K562 (cell line): ENCODE data around the gene GRWD1. TPM values are rescaled to one million over a fixed set of nuclear protein-coding genes. Genes with fewer than 3 reads are reported as not detected.

Source experiments
- BCL6 ChIP-seq: fragments of 250-450 bp; sonication (Bioruptor Pico); IDR thresholded peaks from 2 replicates; pipeline ENCODE4 v1.4.0; 2020
- BRD4 ChIP-seq: fragments of 200-600 bp; sonication (generic); IDR thresholded peaks from 2 replicates; pipeline ENCODE4 v1.6.1; 2017; ENCODE audit warnings: inconsistent platforms
- CHD4 ChIP-seq: fragments of 200-600 bp; sonication (generic); IDR thresholded peaks from 3 replicates; pipeline ENCODE4 v1.6.1; 2012; ENCODE audit warnings: low read depth, mild to moderate bottlenecking, mixed read lengths, low read length, inconsistent platforms; ENCODE audit not compliant: insufficient read depth, insufficient replicate concordance, poor library complexity, severe bottlenecking
- KAT7 ChIP-seq: sonication (generic); formaldehyde crosslinking; IDR thresholded peaks from 2 replicates; pipeline ENCODE4 v1.8.0; 2022; ENCODE audit warnings: missing genetic modification reagents, mild to moderate bottlenecking, borderline replicate concordance
- POLR2G ChIP-seq: fragments of 200-400 bp; formaldehyde crosslinking; IDR thresholded peaks from 2 replicates; pipeline ENCODE4 v1.6.1; 2017; ENCODE audit warnings: low read depth, mild to moderate bottlenecking, antibody characterized with exemption, low read length, moderate library complexity
- PRPF4 ChIP-seq: fragments of 200-400 bp; formaldehyde crosslinking; IDR thresholded peaks from one replicate; pipeline ENCODE4 v1.6.1; 2017; ENCODE audit warnings: low read length, low read depth, mild to moderate bottlenecking; ENCODE audit not compliant: insufficient read depth, poor library complexity, severe bottlenecking
- RNF2 ChIP-seq: sonication (generic); IDR thresholded peaks from 2 replicates; pipeline ENCODE4 v1.6.1; 2016
- SLC30A9 ChIP-seq: fragments of 250-450 bp; sonication (Bioruptor Pico); IDR thresholded peaks from 2 replicates; pipeline ENCODE4 v1.8.0; 2022; ENCODE audit warnings: mild to moderate bottlenecking, moderate library complexity
- TCF7 ChIP-seq: sonication (generic); IDR thresholded peaks from 2 replicates; pipeline ENCODE4 v1.6.1; 2016; ENCODE audit warnings: antibody characterized with exemption, borderline replicate concordance
- XRCC4 ChIP-seq: IDR thresholded peaks from one replicate; pipeline ENCODE4 v1.6.1; 2011; ENCODE audit not compliant: insufficient read depth, insufficient read length; ENCODE audit errors: extremely low read depth
- polyA plus RNA-seq, 8 experiments: library from polyadenylated mRNA; depleted of rRNA in 4 of 8; stranded (reverse) in 5 of 8; unstranded in 3 of 8; fragments of >200 nt; fragmentation: Nextera tagmentation in 2 of 8; fragmentation: Illumina TruSeq in 1 of 8; extraction: Ambion mirVana in 2 of 8; extraction: Trizol in 1 of 8; gene quantifications; 2 replicates each; pipeline versions ENCODE4 v1.2.1 to v1.2.3, GENCODE V29; 2011 to 2014; ENCODE audit warnings: inconsistent platforms in 1 of 8, missing spikeins in 1 of 8
- total RNA-seq, 7 experiments: library from RNA; depleted of rRNA in 6 of 7; stranded (reverse); fragments of >200 nt in 6 of 7; fragmentation: Illumina TruSeq in 2 of 7; extraction: Trizol in 2 of 7; gene quantifications; 2 replicates each; pipeline versions ENCODE4 v1.2.1 to v1.2.3, GENCODE V29; 2011 to 2021; ENCODE audit warnings: low replicate concordance in 1 of 7
- TF ChIP-seq, protein P1 (sequence below), 2 experiments: fragments of 450-650 bp; conservative IDR thresholded peaks; 2 replicates each; pipeline ENCODE4 v1.6.1; 2017; ENCODE audit warnings: mild to moderate bottlenecking in 2 of 2, moderate library complexity in 2 of 2
- TF ChIP-seq, protein P2 (sequence below): fragments of 250-450 bp; sonication (Bioruptor Pico); IDR thresholded peaks from 2 replicates; pipeline ENCODE4 v1.5.0; 2022; ENCODE audit warnings: mild to moderate bottlenecking
- TF ChIP-seq, protein P3 (sequence below): sonication (generic); formaldehyde crosslinking; IDR thresholded peaks from 2 replicates; pipeline ENCODE4 v1.8.0; 2022; ENCODE audit warnings: mild to moderate bottlenecking, missing genetic modification reagents
- TF ChIP-seq, protein P4 (sequence below): fragments of 450-650 bp; IDR thresholded peaks from 2 replicates; pipeline ENCODE4 v1.6.1; 2016; ENCODE audit warnings: low read depth

The GRWD1 gene
- total and polyA plus RNA-seq, 9 of the 15 experiments (the other 6 are each of a cell fraction or from before 2014, with no cell fraction given) = 1.5 to 87.2 (median 24.5) TPM

DNA sequence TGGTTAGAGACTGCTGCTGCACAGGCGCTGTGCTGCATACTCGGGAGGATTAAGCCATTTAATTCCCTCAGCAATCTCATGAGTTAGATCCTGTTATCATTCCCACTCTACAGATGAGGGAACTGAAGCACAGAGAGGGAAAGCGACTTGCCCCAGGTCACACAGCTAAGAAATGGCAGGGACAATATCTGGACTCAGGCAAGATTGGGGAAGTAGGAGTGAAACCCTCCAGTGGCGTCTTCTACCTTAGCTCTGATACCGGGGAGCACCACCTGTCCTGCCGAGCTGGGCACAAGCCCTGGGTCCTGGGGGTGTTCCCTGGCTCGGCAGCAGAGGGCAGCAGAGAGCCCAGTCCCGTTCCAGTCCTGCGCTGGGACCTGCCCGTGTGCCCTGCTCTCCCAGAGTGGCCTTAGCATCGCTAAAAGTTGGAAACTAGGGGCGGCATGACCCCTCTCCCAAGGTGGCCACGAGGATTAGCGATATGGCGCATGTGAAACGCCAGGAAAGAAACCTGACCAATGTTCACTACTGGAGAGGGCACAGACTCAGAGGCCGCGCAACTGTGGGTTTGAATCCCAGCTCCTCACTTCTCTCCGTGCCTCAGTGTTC, 43.9 kb downstream of the GRWD1 start (continued):
- TF ChIP-seq POLR2G = no peak
- no peak for TF ChIP-seq PRPF4
- TF ChIP-seq BRD4 = no peak
- no peak for TF ChIP-seq TCF7
- TF ChIP-seq, protein P1, sequence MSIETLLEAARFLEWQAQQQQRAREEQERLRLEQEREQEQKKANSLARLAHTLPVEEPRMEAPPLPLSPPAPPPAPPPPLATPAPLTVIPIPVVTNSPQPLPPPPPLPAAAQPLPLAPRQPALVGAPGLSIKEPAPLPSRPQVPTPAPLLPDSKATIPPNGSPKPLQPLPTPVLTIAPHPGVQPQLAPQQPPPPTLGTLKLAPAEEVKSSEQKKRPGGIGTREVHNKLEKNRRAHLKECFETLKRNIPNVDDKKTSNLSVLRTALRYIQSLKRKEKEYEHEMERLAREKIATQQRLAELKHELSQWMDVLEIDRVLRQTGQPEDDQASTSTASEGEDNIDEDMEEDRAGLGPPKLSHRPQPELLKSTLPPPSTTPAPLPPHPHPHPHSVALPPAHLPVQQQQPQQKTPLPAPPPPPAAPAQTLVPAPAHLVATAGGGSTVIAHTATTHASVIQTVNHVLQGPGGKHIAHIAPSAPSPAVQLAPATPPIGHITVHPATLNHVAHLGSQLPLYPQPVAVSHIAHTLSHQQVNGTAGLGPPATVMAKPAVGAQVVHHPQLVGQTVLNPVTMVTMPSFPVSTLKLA (conservative IDR thresholded peaks at IDR 0.05) = no peak
- no peak for TF ChIP-seq RNF2
- TF ChIP-seq XRCC4 = no peak
- TF ChIP-seq BCL6 (CRISPR knock-in tag) = no peak
- TF ChIP-seq, protein P2, sequence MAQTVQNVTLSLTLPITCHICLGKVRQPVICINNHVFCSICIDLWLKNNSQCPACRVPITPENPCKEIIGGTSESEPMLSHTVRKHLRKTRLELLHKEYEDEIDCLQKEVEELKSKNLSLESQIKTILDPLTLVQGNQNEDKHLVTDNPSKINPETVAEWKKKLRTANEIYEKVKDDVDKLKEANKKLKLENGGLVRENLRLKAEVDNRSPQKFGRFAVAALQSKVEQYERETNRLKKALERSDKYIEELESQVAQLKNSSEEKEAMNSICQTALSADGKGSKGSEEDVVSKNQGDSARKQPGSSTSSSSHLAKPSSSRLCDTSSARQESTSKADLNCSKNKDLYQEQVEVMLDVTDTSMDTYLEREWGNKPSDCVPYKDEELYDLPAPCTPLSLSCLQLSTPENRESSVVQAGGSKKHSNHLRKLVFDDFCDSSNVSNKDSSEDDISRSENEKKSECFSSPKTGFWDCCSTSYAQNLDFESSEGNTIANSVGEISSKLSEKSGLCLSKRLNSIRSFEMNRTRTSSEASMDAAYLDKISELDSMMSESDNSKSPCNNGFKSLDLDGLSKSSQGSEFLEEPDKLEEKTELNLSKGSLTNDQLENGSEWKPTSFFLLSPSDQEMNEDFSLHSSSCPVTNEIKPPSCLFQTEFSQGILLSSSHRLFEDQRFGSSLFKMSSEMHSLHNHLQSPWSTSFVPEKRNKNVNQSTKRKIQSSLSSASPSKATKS (CRISPR knock-in tag) = no peak
- TF ChIP-seq KAT7 = no peak
- no peak for TF ChIP-seq SLC30A9 (CRISPR knock-in tag)
- TF ChIP-seq, protein P3, sequence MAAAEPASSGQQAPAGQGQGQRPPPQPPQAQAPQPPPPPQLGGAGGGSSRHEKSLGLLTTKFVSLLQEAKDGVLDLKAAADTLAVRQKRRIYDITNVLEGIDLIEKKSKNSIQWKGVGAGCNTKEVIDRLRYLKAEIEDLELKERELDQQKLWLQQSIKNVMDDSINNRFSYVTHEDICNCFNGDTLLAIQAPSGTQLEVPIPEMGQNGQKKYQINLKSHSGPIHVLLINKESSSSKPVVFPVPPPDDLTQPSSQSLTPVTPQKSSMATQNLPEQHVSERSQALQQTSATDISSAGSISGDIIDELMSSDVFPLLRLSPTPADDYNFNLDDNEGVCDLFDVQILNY (CRISPR knock-in tag) = 0 out of 2 replicates have a peak, but pooled peaks have one; percentile 77
- TF ChIP-seq, protein P4, sequence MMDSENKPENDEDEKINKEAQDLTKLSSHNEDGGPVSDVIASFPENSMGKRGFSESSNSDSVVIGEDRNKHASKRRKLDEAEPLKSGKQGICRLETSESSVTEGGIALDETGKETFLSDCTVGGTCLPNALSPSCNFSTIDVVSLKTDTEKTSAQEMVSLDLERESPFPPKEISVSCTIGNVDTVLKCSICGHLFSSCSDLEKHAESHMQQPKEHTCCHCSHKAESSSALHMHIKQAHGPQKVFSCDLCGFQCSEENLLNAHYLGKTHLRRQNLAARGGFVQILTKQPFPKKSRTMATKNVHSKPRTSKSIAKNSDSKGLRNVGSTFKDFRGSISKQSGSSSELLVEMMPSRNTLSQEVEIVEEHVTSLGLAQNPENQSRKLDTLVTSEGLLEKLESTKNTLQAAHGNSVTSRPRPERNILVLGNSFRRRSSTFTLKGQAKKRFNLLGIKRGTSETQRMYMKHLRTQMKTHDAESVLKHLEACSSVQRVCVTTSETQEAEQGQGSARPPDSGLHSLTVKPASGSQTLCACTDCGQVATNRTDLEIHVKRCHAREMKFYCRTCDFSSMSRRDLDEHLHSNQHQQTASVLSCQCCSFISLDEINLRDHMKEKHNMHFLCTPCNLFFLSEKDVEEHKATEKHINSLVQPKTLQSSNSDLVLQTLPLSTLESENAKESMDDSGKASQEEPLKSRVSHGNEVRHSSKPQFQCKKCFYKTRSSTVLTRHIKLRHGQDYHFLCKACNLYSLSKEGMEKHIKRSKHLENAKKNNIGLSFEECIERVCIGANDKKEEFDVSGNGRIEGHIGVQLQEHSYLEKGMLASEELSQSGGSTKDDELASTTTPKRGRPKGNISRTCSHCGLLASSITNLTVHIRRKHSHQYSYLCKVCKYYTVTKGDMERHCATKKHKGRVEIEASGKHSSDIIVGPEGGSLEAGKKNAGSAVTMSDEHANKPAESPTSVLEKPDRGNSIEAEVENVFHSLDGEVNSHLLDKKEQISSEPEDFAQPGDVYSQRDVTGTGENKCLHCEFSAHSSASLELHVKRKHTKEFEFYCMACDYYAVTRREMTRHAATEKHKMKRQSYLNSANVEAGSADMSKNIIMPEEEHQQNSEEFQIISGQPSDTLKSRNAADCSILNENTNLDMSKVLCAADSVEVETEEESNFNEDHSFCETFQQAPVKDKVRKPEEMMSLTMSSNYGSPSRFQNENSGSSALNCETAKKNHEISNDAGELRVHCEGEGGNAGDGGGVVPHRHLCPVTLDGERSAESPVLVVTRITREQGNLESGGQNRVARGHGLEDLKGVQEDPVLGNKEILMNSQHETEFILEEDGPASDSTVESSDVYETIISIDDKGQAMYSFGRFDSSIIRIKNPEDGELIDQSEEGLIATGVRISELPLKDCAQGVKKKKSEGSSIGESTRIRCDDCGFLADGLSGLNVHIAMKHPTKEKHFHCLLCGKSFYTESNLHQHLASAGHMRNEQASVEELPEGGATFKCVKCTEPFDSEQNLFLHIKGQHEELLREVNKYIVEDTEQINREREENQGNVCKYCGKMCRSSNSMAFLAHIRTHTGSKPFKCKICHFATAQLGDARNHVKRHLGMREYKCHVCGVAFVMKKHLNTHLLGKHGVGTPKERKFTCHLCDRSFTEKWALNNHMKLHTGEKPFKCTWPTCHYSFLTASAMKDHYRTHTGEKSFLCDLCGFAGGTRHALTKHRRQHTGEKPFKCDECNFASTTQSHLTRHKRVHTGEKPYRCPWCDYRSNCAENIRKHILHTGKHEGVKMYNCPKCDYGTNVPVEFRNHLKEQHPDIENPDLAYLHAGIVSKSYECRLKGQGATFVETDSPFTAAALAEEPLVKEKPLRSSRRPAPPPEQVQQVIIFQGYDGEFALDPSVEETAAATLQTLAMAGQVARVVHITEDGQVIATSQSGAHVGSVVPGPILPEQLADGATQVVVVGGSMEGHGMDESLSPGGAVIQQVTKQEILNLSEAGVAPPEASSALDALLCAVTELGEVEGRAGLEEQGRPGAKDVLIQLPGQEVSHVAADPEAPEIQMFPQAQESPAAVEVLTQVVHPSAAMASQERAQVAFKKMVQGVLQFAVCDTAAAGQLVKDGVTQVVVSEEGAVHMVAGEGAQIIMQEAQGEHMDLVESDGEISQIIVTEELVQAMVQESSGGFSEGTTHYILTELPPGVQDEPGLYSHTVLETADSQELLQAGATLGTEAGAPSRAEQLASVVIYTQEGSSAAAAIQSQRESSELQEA = no peak
- no peak for TF ChIP-seq CHD4
